Measurements from ENCODE around the gene CCDC39.

Gene CCDC39

GRCh38 chr3:180679178-180680096 lies at the start of gene CCDC39:
Gene CCDC39 (minus strand): TSS chr3:180679489. CDS start chr3:180679380, 109 bp downstream.
- DNase-seq = no peak

GRCh38 chr3:180720012-180720411 lies 40.7 kb upstream of the CCDC39 start:
- DNase-seq = no peak

GRCh38 chr3:180707896-180708295 lies 28.6 kb upstream of the CCDC39 start:
- no peak for DNase-seq

GRCh38 chr3:180705619-180706018 lies 26.3 kb upstream of the CCDC39 start:
- DNase-seq = no peak

GRCh38 chr3:180704532-180704931 lies 25.2 kb upstream of the CCDC39 start:
- DNase-seq = no peak

- no peak for DNase-seq
Measured at GRCh38 chr3:180700941-180701340, 21.7 kb upstream of the CCDC39 start.

- DNase-seq = no peak
Measured at GRCh38 chr3:180698760-180699270, 19.5 kb upstream of the CCDC39 start.

GRCh38 chr3:180694321-180694720 lies 15.0 kb upstream of the CCDC39 start:
- DNase-seq = no peak

- no peak for DNase-seq
Measured at GRCh38 chr3:180693656-180694055, 14.4 kb upstream of the CCDC39 start.

GRCh38 chr3:180690061-180690460 lies 10.8 kb upstream of the CCDC39 start:
- DNase-seq = no peak

- no peak for DNase-seq
Measured at GRCh38 chr3:180684807-180685206, 5.5 kb upstream of the CCDC39 start.

- no peak for DNase-seq
Measured at GRCh38 chr3:180683816-180684215, 4.5 kb upstream of the CCDC39 start.

- no peak for DNase-seq
Measured at GRCh38 chr3:180680097-180680430, 775 bp upstream of the CCDC39 start.

GRCh38 chr3:180678231-180678630 lies 1.1 kb downstream of the CCDC39 start:
- DNase-seq = no peak

- DNase-seq = no peak
Measured at GRCh38 chr3:180661444-180661843, 17.8 kb downstream of the CCDC39 start.

- no peak for DNase-seq
Measured at GRCh38 chr3:180657094-180657493, 22.2 kb downstream of the CCDC39 start.

- DNase-seq = no peak
Measured at GRCh38 chr3:180656406-180656805, 22.9 kb downstream of the CCDC39 start.

GRCh38 chr3:180646187-180646790 lies 33.0 kb downstream of the CCDC39 start:
- no peak for DNase-seq

GRCh38 chr3:180640987-180641386 lies 38.3 kb downstream of the CCDC39 start:
- no peak for DNase-seq

GRCh38 chr3:180633722-180634121 lies 45.6 kb downstream of the CCDC39 start:
- DNase-seq = no peak

GRCh38 chr3:180631317-180631716 lies 48.0 kb downstream of the CCDC39 start:
- DNase-seq = no peak

- no peak for DNase-seq
Measured at GRCh38 chr3:180630371-180630770, 48.9 kb downstream of the CCDC39 start.

- no peak for DNase-seq
Measured at GRCh38 chr3:180626844-180627243, 52.4 kb downstream of the CCDC39 start.

GRCh38 chr3:180624714-180625113 lies 54.6 kb downstream of the CCDC39 start:
- no peak for DNase-seq
